PC-3 (cell line): ENCODE measurements around the gene ABHD14A.

ENCODE experiments used
- EZH2 ChIP-seq: fragments of 300-600 bp; sonication (generic); IDR thresholded peaks from one replicate; pipeline ENCODE4 v1.6.1; 2017; ENCODE audit warnings: antibody characterized with exemption, mild to moderate bottlenecking, low read length; ENCODE audit not compliant: unreplicated experiment
- EZH2phosphoT487 ChIP-seq: fragments of 300-600 bp; sonication (generic); IDR thresholded peaks from 2 replicates; pipeline ENCODE4 v1.6.1; 2018; ENCODE audit warnings: mild to moderate bottlenecking, antibody characterized with exemption, low read length, borderline replicate concordance
- TF ChIP-seq, protein P1 (sequence below): fragments of 300-600 bp; sonication (generic); conservative IDR thresholded peaks from 2 replicates; pipeline ENCODE4 v1.5.1; 2017; ENCODE audit warnings: antibody characterized with exemption, low read depth, mild to moderate bottlenecking, low read length

DNA sequence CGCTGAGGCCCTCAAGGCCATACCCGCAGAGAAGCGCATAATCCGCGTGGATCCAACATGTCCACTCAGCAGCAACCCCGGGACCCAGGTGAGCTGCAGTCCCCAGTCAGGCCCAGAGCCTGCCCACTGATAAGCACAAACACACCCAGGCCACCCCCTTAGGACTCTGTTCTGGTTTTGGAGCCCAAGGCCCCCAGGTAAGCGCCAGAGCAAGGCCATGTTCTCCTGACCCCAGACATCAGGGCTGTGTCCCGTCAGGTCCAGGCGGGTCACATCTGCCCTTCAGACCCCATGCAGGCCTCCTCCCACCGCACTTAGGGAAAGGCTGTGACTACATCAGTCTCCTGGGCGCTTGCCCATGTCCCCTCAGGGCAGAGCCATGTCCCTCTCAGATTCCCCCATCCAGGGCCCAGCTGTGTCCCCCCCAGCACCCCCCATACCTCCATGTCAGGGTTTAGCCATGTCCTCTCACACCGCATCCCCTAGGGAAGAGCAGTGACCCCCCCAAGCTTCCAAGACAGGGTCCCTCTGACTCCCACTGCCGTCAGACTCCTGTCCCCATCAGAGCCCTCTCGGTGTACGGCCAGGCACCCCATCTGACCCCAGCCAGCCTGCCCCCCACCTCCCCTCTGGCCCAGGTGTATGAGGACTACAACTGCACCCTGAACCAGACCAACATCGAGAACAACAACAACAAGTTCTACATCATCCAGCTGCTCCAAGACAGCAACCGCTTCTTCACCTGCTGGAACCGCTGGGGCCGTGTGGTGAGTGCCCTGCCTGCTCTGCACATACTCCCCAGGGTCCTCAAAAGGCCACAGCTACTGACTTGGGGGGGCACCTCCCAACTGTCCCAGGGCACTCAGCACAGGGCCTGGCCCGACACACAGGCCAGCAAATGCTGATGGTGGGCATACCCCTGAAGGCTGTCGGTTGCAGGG, 31.1 kb upstream of the ABHD14A start:
- TF ChIP-seq, protein P1, sequence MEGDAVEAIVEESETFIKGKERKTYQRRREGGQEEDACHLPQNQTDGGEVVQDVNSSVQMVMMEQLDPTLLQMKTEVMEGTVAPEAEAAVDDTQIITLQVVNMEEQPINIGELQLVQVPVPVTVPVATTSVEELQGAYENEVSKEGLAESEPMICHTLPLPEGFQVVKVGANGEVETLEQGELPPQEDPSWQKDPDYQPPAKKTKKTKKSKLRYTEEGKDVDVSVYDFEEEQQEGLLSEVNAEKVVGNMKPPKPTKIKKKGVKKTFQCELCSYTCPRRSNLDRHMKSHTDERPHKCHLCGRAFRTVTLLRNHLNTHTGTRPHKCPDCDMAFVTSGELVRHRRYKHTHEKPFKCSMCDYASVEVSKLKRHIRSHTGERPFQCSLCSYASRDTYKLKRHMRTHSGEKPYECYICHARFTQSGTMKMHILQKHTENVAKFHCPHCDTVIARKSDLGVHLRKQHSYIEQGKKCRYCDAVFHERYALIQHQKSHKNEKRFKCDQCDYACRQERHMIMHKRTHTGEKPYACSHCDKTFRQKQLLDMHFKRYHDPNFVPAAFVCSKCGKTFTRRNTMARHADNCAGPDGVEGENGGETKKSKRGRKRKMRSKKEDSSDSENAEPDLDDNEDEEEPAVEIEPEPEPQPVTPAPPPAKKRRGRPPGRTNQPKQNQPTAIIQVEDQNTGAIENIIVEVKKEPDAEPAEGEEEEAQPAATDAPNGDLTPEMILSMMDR = no peak
- TF ChIP-seq EZH2 = no peak
- TF ChIP-seq EZH2phosphoT487 = no peak
